Ovary (tissue), 3 donors: ENCODE data around the gene CXCL14.

Source experiments
- EP300 ChIP-seq: sonication (generic); formaldehyde crosslinking; IDR thresholded peaks from one replicate; pipeline ENCODE4 v1.6.1; 2017; ENCODE audit warnings: antibody characterized with exemption
- TF ChIP-seq, protein P1 (sequence below), 3 donors: fragments of 450-650 bp in 2 of 3; fragments of 200-600 bp in 1 of 3; IDR thresholded peaks; one replicate each; pipeline versions ENCODE4 v1.5.1 to v1.8.0; 2016 to 2022; ENCODE audit warnings: antibody characterized with exemption in 3 of 3, mild to moderate bottlenecking in 1 of 3
- donor health status: DM: no; HTN: no; CAD: no.

DNA sequence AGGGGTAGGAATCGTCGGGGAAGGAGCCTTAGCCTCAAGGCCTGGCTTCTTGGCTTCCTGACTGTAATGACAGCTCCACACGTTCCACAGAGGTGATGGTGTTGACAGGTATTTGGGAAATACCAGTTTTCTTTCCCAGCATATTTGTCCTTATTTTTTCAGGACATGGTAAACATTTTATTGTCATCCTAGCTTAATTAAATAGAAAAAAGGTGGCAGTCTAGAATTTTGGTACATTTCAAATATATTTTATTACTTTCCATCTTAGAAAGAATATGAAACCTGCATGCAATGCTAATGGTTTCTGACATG is 8.4 kb downstream of the CXCL14 start:
- TF ChIP-seq, protein P1, sequence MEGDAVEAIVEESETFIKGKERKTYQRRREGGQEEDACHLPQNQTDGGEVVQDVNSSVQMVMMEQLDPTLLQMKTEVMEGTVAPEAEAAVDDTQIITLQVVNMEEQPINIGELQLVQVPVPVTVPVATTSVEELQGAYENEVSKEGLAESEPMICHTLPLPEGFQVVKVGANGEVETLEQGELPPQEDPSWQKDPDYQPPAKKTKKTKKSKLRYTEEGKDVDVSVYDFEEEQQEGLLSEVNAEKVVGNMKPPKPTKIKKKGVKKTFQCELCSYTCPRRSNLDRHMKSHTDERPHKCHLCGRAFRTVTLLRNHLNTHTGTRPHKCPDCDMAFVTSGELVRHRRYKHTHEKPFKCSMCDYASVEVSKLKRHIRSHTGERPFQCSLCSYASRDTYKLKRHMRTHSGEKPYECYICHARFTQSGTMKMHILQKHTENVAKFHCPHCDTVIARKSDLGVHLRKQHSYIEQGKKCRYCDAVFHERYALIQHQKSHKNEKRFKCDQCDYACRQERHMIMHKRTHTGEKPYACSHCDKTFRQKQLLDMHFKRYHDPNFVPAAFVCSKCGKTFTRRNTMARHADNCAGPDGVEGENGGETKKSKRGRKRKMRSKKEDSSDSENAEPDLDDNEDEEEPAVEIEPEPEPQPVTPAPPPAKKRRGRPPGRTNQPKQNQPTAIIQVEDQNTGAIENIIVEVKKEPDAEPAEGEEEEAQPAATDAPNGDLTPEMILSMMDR (IDR thresholded peaks at IDR 0.05) = no peak
- no peak for TF ChIP-seq EP300
